ENCODE measurements around the gene PHF10. TPM values are rescaled to one million over a fixed set of nuclear protein-coding genes. Genes with fewer than 3 reads are reported as not detected.

Gene PHF10
- total RNA-seq, 3 donors from 2014 or later: 50.1 to 79.2 (median 61.6) TPM

- H3K36me3 ChIP-seq: peaks cover 8% of the 10 kb centered on the region
- H3K4me1 ChIP-seq: no peaks in the 10 kb centered on the region
- H3K9me3 ChIP-seq: no peaks in the 10 kb centered on the region
- TF ChIP-seq CTCF (IDR thresholded peaks at IDR 0.05) (no peak), POLR2AphosphoS5 (IDR thresholded peaks at IDR 0.05) (no peak), POLR2A (IDR thresholded peaks at IDR 0.05) (no peak)
- DNase-seq (ENCODE audit: low spot score in 2 of 2): no peak
- no peaks in the 10 kb centered on the region for H3K27me3 ChIP-seq
- no peak overlapping the region for H3K4me3 ChIP-seq
- H3K27ac ChIP-seq: no peak overlapping the region
- intact Hi-C loops (cut with DNase I; ENCODE audit: low total_unique reads): no loop called here
Measured at GRCh38 chr6:169714178-169714577, 10.1 kb downstream of the PHF10 start.

- Histone ChIP-seq H3K36me3 (peaks cover 8% of the 10 kb centered on the region), H3K9me3 (no peaks in the 10 kb centered on the region)
- intact Hi-C loops (cut with DNase I; ENCODE audit: low total_unique reads): no loop called here
Measured at GRCh38 chr6:169710009-169710408, 14.3 kb downstream of the PHF10 start.

GRCh38 chr6:169709293-169709692, 15.0 kb downstream of the PHF10 start:
- TF ChIP-seq POLR2A (IDR thresholded peaks at IDR 0.05): no peak
- TF ChIP-seq POLR2AphosphoS5 (IDR thresholded peaks at IDR 0.05): no peak
- TF ChIP-seq CTCF (IDR thresholded peaks at IDR 0.05): no peak
- H3K36me3 ChIP-seq: peaks cover 8% of the 10 kb centered on the region
- no peaks in the 10 kb centered on the region for H3K9me3 ChIP-seq
- intact Hi-C loops (cut with DNase I; ENCODE audit: low total_unique reads): no loop called here
- no peaks in the 10 kb centered on the region for H3K27me3 ChIP-seq
- no peaks in the 10 kb centered on the region for H3K4me1 ChIP-seq
- H3K4me3 ChIP-seq: no peak overlapping the region
- DNase-seq (ENCODE audit: low spot score in 2 of 2): no peak
- no peak overlapping the region for H3K27ac ChIP-seq

More at GRCh38 chr6:169710009-169710408, 14.3 kb downstream of the PHF10 start:
- H3K27me3 ChIP-seq: no peaks in the 10 kb centered on the region
- DNase-seq (ENCODE audit: low spot score in 2 of 2): no peak
- TF ChIP-seq POLR2AphosphoS5 (IDR thresholded peaks at IDR 0.05) (no peak), CTCF (IDR thresholded peaks at IDR 0.05) (no peak), POLR2A (IDR thresholded peaks at IDR 0.05) (no peak)
- H3K27ac ChIP-seq: no peak overlapping the region
- no peak overlapping the region for H3K4me3 ChIP-seq
- no peaks in the 10 kb centered on the region for H3K4me1 ChIP-seq

- intact Hi-C loops (cut with DNase I; ENCODE audit: low total_unique reads): no loop called here
- peaks cover 8% of the 10 kb centered on the region for H3K36me3 ChIP-seq
- TF ChIP-seq CTCF (IDR thresholded peaks at IDR 0.05) (no peak), POLR2AphosphoS5 (IDR thresholded peaks at IDR 0.05) (no peak), POLR2A (IDR thresholded peaks at IDR 0.05) (no peak)
Measured at GRCh38 chr6:169707772-169708171, 16.5 kb downstream of the PHF10 start.

GRCh38 chr6:169702840-169703246, 21.5 kb downstream of the PHF10 start:
- Histone ChIP-seq H3K4me1 (peaks cover 0 to 6% of the 10 kb centered on the region in 2 donors), H3K36me3 (no peaks in the 10 kb centered on the region), H3K27ac (peak overlapping the region; percentile 95 to 96), H3K4me3 (peak overlapping the region; percentile 87 to 93 (median 92)), H3K27me3 (no peaks in the 10 kb centered on the region), H3K9me3 (no peaks in the 10 kb centered on the region)
- DNase-seq (ENCODE audit: low spot score in 2 of 2): no peak
- intact Hi-C loops (cut with DNase I; ENCODE audit: low total_unique reads): no loop called here
- no peak for TF ChIP-seq POLR2A (IDR thresholded peaks at IDR 0.05)
- no peak for TF ChIP-seq CTCF (IDR thresholded peaks at IDR 0.05)
- no peak for TF ChIP-seq POLR2AphosphoS5 (IDR thresholded peaks at IDR 0.05)

More at GRCh38 chr6:169707772-169708171, 16.5 kb downstream of the PHF10 start:
- H3K27ac ChIP-seq: no peak overlapping the region
- no peaks in the 10 kb centered on the region for H3K9me3 ChIP-seq
- H3K4me1 ChIP-seq: peaks cover 0 to 6% of the 10 kb centered on the region in 2 donors
- H3K4me3 ChIP-seq: no peak overlapping the region
- no peak for DNase-seq (ENCODE audit: low spot score in 2 of 2)
- no peaks in the 10 kb centered on the region for H3K27me3 ChIP-seq

Measured in breast epithelium (tissue), 4 donors.